ENCODE measurements around the gene TMEM169. TPM values are rescaled to one million over a fixed set of nuclear protein-coding genes. Genes with fewer than 3 reads are reported as not detected.
A peak's percentile ranks its signal among the peaks of the same experiment; 100 is the strongest.

Gene TMEM169
- total and polyA plus RNA-seq, 10 of the 15 experiments (the other 5 are each of a cell fraction or from before 2014, with no cell fraction given), result 0.23 to 3.2 (median 2.3) TPM

GRCh38 chr2:216034065-216034464 lies 47.7 kb upstream of the TMEM169 start (continued):
- TF ChIP-seq ZBTB11 (CRISPR knock-in tag; IDR thresholded peaks at IDR 0.05) (no peak), TBL1XR1 (IDR thresholded peaks at IDR 0.05; ENCODE audit: low read depth, low read length) (0 out of 2 replicates have a peak, but pooled peaks have one; percentile 3), RAD21 (IDR thresholded peaks at IDR 0.05; ENCODE audit: insufficient read depth, low read depth, low read length) (peak; percentile 75), RCOR1 (conservative IDR thresholded peaks at IDR 0.05; ENCODE audit: low read depth, low read length) (no peak), BHLHE40 (IDR thresholded peaks at IDR 0.05; ENCODE audit: borderline replicate concordance in 1 of 2, low read depth in 2 of 2, low read length in 1 of 2) (no peak), MYB (IDR thresholded peaks at IDR 0.05; ENCODE audit: borderline replicate concordance, low read depth, low read length) (no peak), SIN3A (IDR thresholded peaks at IDR 0.05; ENCODE audit: low read depth, low read length) (no peak), TARDBP (IDR thresholded peaks at IDR 0.05; ENCODE audit: borderline replicate concordance) (no peak), HDAC2 (IDR thresholded peaks at IDR 0.05) (no peak), CREB1 (IDR thresholded peaks at IDR 0.05; ENCODE audit: low read depth) (no peak), PBX3 (IDR thresholded peaks at IDR 0.05; ENCODE audit: insufficient replicate concordance, low read depth, low read length) (no peak), BRCA1 (IDR thresholded peaks at IDR 0.05; ENCODE audit: low read depth, low read length) (no peak), SUZ12 (IDR thresholded peaks at IDR 0.05; ENCODE audit: unreplicated experiment) (no peak), SKIL (IDR thresholded peaks at IDR 0.05; ENCODE audit: low read depth, poor library complexity, severe bottlenecking) (peak; percentile 21), USF1 (IDR thresholded peaks at IDR 0.05; ENCODE audit: borderline replicate concordance, extremely low read length, insufficient read depth, low read depth, low read length) (no peak), BMI1 (IDR thresholded peaks at IDR 0.05; ENCODE audit: borderline replicate concordance) (no peak), CEBPZ (IDR thresholded peaks at IDR 0.05; ENCODE audit: low read depth, low read length) (no peak), GABPA (IDR thresholded peaks at IDR 0.05; ENCODE audit: low read depth) (no peak), BCL11A (IDR thresholded peaks at IDR 0.05; ENCODE audit: low read depth, low read length) (no peak), ASH2L (IDR thresholded peaks at IDR 0.05; ENCODE audit: borderline replicate concordance, low read depth) (no peak)
